ENCODE measurements around the gene MLST8.

- TF ChIP-seq CTCF (optimal IDR thresholded peaks at IDR 0.05 in 1 of 3, IDR thresholded peaks at IDR 0.05 in 1 of 3, conservative IDR thresholded peaks at IDR 0.05 in 1 of 3; ENCODE audit: extremely low read depth in 1 of 3, insufficient read depth in 2 of 3, low read length in 3 of 3) (no peak), EZH2 (IDR thresholded peaks at IDR 0.05; ENCODE audit: low read length) (no peak)
These were observed 27.7 kb upstream of the MLST8 start for GRCh38 chr16:2177561-2177960.

All from keratinocyte (primary cell).